SK-N-MC (cell line): ENCODE measurements around the gene SKOR1.

ENCODE experiments used
- DNase-seq: peaks from one replicate; pipeline ENCODE4 v3.0.0-alpha.2; 2011; ENCODE audit warnings: low read depth, low spot score
- H3K27ac ChIP-seq: fragments of 200-600 bp; sonication (generic); 2 replicates; pipeline ENCODE4 v1.5.1; 2016; ENCODE audit warnings: mixed run types
- H3K36me3 ChIP-seq: fragments of 200-600 bp; sonication (generic); 2 replicates; pipeline ENCODE4 v1.6.1; 2017; ENCODE audit warnings: antibody characterized with exemption, low read length, mixed read lengths; ENCODE audit not compliant: insufficient read depth
- H3K4me3 ChIP-seq: fragments of 200-600 bp; sonication (generic); 2 replicates; pipeline ENCODE4 v1.5.1; 2016
- H3K9ac ChIP-seq: fragments of 200-600 bp; sonication (generic); 2 replicates; pipeline ENCODE4 v1.8.0; 2017; ENCODE audit warnings: mixed run types, mixed read lengths; ENCODE audit not compliant: insufficient read length
- H3K9me3 ChIP-seq: fragments of 200-600 bp; sonication (generic); 2 replicates; pipeline ENCODE4 v1.6.1; 2017; ENCODE audit warnings: low read depth, mild to moderate bottlenecking, antibody characterized with exemption, low read length, moderate library complexity, mixed read lengths
- EZH2 ChIP-seq: fragments of 200-600 bp; sonication (generic); IDR thresholded peaks from one replicate; pipeline ENCODE4 v1.6.1; 2017; ENCODE audit warnings: antibody characterized with exemption
- FOXP2 ChIP-seq: optimal IDR thresholded peaks from 2 replicates; pipeline ENCODE3; 2011; ENCODE audit warnings: mild to moderate bottlenecking, moderate library complexity; ENCODE audit not compliant: insufficient read depth; ENCODE audit errors: extremely low read length, control extremely low read depth
- POLR2AphosphoS5 ChIP-seq: IDR thresholded peaks from 2 replicates; pipeline ENCODE4 v1.6.1; 2012; ENCODE audit warnings: mild to moderate bottlenecking, low read depth, low read length, borderline replicate concordance

SKOR1 gene

DNA sequence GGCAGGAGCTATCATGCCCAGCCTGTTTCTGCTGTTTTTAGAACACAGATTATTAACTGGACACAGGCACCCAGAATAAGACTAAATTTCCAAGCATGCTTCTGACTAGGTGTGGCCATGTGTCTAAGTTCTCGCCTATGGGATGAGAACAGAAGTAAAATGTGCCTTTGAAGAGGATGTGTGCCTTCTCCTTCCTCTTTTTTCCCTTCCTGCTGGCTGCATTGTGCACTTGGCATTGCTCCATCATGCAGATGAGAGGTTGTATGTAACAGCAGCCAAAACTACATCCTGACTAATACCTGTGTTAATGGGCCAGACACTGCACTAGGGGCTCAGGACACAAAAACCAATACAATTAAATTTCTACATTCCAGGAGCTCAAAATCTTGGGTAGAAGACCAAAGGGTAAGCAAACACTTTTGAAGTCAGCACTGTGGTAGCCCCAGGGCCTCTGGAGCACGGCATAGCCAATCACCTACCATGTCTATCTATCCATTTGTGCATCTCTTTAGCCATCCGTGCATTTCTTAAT, 55.4 kb downstream of the SKOR1 start:
- H3K9me3 ChIP-seq, result no peaks in the 10 kb centered on the region
- no peak overlapping the region for H3K4me3 ChIP-seq
- no peak for DNase-seq
- H3K27ac ChIP-seq, result no peak overlapping the region
- H3K36me3 ChIP-seq, result no peaks in the 10 kb centered on the region
- TF ChIP-seq EZH2 (no peak), FOXP2 (no peak), POLR2AphosphoS5 (no peak)
- no peak overlapping the region for H3K9ac ChIP-seq

DNA sequence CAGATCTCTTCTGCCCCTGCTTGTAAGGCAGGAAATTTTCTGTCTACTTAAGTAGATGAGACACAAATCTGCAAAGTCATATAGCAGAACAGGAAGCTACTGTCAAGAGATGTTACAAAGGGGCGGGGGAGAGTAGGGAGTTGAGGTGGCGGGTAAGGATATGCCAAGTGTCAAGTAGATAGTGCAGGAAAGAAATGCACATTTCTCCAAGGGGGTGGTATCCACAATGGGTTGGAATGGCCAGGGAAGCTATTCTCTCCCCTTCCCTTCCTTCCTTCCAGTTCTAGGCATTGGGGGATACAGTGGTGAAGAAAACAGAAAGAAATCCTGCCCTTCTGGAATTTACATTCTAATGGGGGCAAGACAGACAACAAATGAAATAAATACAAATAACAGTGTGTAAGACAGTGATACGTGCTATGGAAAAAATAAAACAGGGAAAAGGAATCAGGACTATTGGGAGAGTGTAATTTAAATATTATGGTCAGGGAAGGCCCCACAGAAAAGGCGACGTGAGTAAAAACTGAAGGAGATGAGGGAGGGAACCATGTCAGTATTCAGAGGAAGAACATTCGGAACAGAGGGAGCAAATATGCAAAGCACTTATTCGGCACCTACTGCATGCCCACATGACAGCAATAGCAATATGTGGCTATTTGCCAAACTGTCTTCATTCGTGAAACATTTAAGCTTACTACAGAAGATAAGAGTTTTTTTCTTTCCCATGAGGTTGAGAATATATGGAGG, 57.4 kb downstream of the SKOR1 start:
- peak; percentile 69 for DNase-seq
- no peaks in the 10 kb centered on the region for H3K36me3 ChIP-seq
- no peaks in the 10 kb centered on the region for H3K9me3 ChIP-seq
- H3K27ac ChIP-seq, result peak overlapping the region; percentile 97
- H3K4me3 ChIP-seq, result peak overlapping the region; percentile 26; the same call in 1 of the 2 replicates
- H3K9ac ChIP-seq, result peak overlapping the region; percentile 68
- no peak for TF ChIP-seq FOXP2
- no peak for TF ChIP-seq EZH2
- no peak for TF ChIP-seq POLR2AphosphoS5

DNA sequence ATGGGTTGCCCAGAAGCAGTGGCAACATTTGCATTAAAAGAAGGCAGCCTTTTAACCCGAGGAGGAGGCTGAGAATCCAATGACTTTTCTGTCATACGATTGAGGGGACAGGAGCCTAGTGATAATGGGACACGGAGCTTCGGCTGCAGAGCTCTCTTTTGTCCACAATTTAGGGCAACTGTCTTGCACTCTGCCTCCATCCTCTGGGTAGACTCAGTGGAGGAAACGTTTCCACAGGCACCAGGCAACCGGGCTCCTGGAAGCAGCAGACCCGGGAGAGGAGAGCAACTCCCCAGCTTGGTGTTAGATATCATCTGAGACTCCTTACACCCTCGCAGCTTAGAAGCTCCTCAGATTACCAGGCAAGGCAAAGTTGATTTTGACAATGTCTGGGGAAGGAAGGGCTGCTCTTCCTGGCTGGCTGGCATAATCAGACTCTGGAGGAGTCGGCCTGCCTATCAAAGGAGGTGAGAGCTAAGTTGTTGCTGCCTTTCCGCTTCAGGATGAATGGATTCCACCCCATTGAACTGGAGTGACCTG, 58.0 kb downstream of the SKOR1 start:
- no peaks in the 10 kb centered on the region for H3K9me3 ChIP-seq
- no peaks in the 10 kb centered on the region for H3K36me3 ChIP-seq
- no peak overlapping the region for H3K4me3 ChIP-seq
- H3K9ac ChIP-seq, result no peak overlapping the region
- peak overlapping the region; percentile 97 for H3K27ac ChIP-seq
- TF ChIP-seq POLR2AphosphoS5 (no peak), FOXP2 (no peak), EZH2 (no peak)
- no peak for DNase-seq

DNA sequence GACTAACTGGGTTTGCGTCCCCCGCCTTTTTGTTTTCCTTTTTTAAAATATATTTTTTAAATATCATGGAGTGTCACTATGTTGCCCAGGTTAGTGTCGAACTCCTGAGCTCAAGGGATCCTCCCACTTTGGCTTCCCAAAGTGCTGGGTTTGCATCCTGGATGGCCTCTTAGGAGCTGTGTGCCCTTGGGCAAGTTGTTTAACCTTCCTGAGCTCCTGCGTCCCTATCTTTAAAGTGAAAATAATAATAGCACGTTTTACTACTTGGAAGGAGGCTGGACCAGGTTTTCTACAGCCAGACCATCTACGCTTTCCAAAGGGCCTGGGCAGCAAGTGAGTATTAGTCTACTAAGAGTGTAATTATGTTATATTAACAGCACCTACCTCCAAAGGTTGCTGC, 58.7 kb downstream of the SKOR1 start:
- no peaks in the 10 kb centered on the region for H3K9me3 ChIP-seq
- peak overlapping the region; percentile 97 for H3K27ac ChIP-seq
- TF ChIP-seq POLR2AphosphoS5 (no peak), EZH2 (no peak), FOXP2 (no peak)
- no peaks in the 10 kb centered on the region for H3K36me3 ChIP-seq
- H3K9ac ChIP-seq, result peak overlapping the region; percentile 67
- peak overlapping the region; percentile 76 for H3K4me3 ChIP-seq
- no peak for DNase-seq
